Measurements from ENCODE around the gene BLOC1S5.

Gene BLOC1S5

GRCh38 chr6:8077991-8078390, 13.8 kb upstream of the BLOC1S5 start:
- Histone ChIP-seq H3K27me3 (ENCODE audit: control insufficient read depth, insufficient read depth, low read length) (no peaks in the 10 kb centered on the region), H3K36me3 (ENCODE audit: insufficient read depth, low read length) (no peaks in the 10 kb centered on the region), H3K4me1 (ENCODE audit: control insufficient read depth, insufficient read depth, low read length) (peaks cover 31% of the 10 kb centered on the region), H3K9me3 (replicated peaks; ENCODE audit: low read length) (no peaks in the 10 kb centered on the region), H3K4me2 (ENCODE audit: low read length) (no peak overlapping the region), H3K4me3 (ENCODE audit: low read length) (no peak overlapping the region), H3K9ac (ENCODE audit: low read depth, low read length) (no peak overlapping the region)

- Histone ChIP-seq H3K9ac (ENCODE audit: low read depth, low read length) (no peak overlapping the region), H3K4me1 (ENCODE audit: control insufficient read depth, insufficient read depth, low read length) (peaks cover 12% of the 10 kb centered on the region), H3K4me3 (ENCODE audit: low read length) (no peak overlapping the region), H3K9me3 (replicated peaks; ENCODE audit: low read length) (no peaks in the 10 kb centered on the region), H3K4me2 (ENCODE audit: low read length) (no peak overlapping the region), H3K36me3 (ENCODE audit: insufficient read depth, low read length) (no peaks in the 10 kb centered on the region), H3K27me3 (ENCODE audit: control insufficient read depth, insufficient read depth, low read length) (no peaks in the 10 kb centered on the region)
These were observed 11.5 kb upstream of the BLOC1S5 start for GRCh38 chr6:8075704-8076103.

DNA sequence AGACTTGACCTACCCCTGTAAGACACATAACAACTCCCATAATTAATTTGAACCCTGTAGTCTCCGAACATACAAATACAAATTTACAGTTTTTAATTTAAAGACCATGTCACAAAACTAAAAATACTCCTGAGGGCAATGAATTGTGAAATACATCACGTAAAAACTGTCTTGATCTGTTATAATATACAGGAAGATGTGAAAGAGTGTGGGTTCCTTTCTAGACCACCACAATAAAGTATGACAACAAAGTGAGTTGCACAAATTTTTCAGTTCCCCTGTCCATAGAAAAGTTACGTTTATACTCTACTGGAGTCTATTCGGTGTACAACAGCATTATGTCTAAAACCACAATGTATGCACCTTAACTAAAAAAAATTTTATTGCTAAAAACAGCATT, 11.0 kb upstream of the BLOC1S5 start:
- no peaks in the 10 kb centered on the region for H3K27me3 ChIP-seq (ENCODE audit: control insufficient read depth, insufficient read depth, low read length)
- no peak overlapping the region for H3K4me2 ChIP-seq (ENCODE audit: low read length)
- H3K9ac ChIP-seq (ENCODE audit: low read depth, low read length), result no peak overlapping the region
- H3K9me3 ChIP-seq (replicated peaks; ENCODE audit: low read length), result no peaks in the 10 kb centered on the region
- H3K4me3 ChIP-seq (ENCODE audit: low read length), result no peak overlapping the region
- H3K4me1 ChIP-seq (ENCODE audit: control insufficient read depth, insufficient read depth, low read length), result peaks cover 8% of the 10 kb centered on the region
- no peaks in the 10 kb centered on the region for H3K36me3 ChIP-seq (ENCODE audit: insufficient read depth, low read length)

DNA sequence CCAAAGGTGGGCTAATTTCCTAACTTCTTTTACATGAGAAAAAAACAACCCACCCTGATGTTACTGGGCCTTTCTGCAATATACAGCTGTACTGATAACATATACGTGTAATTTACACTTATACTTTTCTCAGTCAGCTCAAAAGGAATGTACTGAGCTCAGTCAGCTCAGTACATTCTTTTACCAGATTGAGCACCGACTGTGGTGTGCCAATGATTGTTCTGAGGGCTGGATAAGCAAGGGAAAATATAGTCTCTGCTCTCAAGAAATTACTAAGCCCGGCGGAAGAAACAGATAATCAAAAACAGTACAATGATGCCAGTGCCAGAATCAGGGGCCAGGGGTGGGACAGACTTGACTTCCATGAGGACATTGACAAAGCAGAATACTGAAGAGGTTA, 10.0 kb upstream of the BLOC1S5 start:
- no peaks in the 10 kb centered on the region for H3K36me3 ChIP-seq (ENCODE audit: insufficient read depth, low read length)
- H3K27me3 ChIP-seq (ENCODE audit: control insufficient read depth, insufficient read depth, low read length), result no peaks in the 10 kb centered on the region
- no peak overlapping the region for H3K4me2 ChIP-seq (ENCODE audit: low read length)
- no peaks in the 10 kb centered on the region for H3K4me1 ChIP-seq (ENCODE audit: control insufficient read depth, insufficient read depth, low read length)
- H3K9ac ChIP-seq (ENCODE audit: low read depth, low read length), result no peak overlapping the region
- H3K9me3 ChIP-seq (replicated peaks; ENCODE audit: low read length), result no peaks in the 10 kb centered on the region
- H3K4me3 ChIP-seq (ENCODE audit: low read length), result no peak overlapping the region

DNA sequence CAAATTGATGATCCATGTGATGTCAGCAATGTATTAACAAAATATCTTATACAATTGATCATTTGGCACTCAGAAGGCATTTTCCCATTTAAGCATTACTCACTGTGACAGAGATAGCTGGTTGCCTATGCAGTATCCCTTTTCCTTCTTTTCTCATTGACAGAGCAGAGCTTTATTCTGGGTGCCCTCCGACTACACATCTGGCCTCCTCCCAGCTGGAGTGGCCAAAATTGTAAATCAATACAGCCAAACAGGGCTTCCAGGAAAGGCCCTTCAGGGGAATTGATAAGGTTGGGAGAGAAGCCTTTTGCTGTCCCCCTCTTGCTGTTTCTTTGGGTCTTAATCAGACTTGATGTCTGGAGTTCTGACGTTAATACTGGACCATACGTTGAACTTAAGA, 9.6 kb upstream of the BLOC1S5 start:
- Histone ChIP-seq H3K9ac (ENCODE audit: low read depth, low read length) (no peak overlapping the region), H3K4me1 (ENCODE audit: control insufficient read depth, insufficient read depth, low read length) (no peaks in the 10 kb centered on the region), H3K27me3 (ENCODE audit: control insufficient read depth, insufficient read depth, low read length) (no peaks in the 10 kb centered on the region), H3K36me3 (ENCODE audit: insufficient read depth, low read length) (no peaks in the 10 kb centered on the region), H3K4me3 (ENCODE audit: low read length) (no peak overlapping the region), H3K4me2 (ENCODE audit: low read length) (no peak overlapping the region), H3K9me3 (replicated peaks; ENCODE audit: low read length) (no peaks in the 10 kb centered on the region)

- H3K4me2 ChIP-seq (ENCODE audit: low read length), result no peak overlapping the region
- H3K9me3 ChIP-seq (replicated peaks; ENCODE audit: low read length), result no peaks in the 10 kb centered on the region
- no peak overlapping the region for H3K9ac ChIP-seq (ENCODE audit: low read depth, low read length)
- no peaks in the 10 kb centered on the region for H3K36me3 ChIP-seq (ENCODE audit: insufficient read depth, low read length)
- H3K27me3 ChIP-seq (ENCODE audit: control insufficient read depth, insufficient read depth, low read length), result no peaks in the 10 kb centered on the region
- no peak overlapping the region for H3K4me3 ChIP-seq (ENCODE audit: low read length)
- H3K4me1 ChIP-seq (ENCODE audit: control insufficient read depth, insufficient read depth, low read length), result no peaks in the 10 kb centered on the region
These were observed 6.5 kb upstream of the BLOC1S5 start for GRCh38 chr6:8070718-8071117.

DNA sequence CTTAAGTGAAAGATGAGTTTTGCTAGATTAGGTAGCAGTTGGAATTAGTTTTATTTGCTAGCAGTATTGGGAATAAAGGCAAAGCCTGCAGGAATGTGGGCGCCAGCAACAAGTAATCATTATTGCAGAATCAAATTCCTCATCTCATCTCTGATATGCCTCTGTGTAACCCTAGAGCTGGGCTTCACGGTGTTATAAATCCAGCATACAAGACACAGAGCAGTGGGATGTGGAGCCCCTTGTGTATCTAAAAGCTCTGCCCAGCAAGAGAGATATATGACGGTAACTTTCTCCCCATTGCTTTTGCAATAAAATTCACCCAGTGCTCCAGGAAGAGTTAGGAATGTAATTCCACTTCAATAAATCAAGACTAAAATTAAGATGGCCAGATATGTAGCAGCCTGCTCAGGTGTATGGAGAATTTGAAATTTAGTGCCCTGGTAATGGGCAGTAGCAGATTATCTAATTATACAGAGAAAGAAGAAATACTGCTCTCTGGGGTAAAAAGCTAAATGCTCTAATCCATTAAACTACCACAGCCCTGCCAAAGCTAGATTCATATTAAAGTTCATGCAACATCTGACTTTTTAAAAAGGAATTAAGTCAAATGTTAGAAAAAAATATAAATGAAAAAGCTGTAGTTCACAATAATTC, 5.6 kb upstream of the BLOC1S5 start:
- Histone ChIP-seq H3K4me3 (ENCODE audit: low read length) (no peak overlapping the region), H3K4me2 (ENCODE audit: low read length) (no peak overlapping the region), H3K36me3 (ENCODE audit: insufficient read depth, low read length) (no peaks in the 10 kb centered on the region), H3K4me1 (ENCODE audit: control insufficient read depth, insufficient read depth, low read length) (peaks cover 1% of the 10 kb centered on the region), H3K9ac (ENCODE audit: low read depth, low read length) (no peak overlapping the region), H3K27me3 (ENCODE audit: control insufficient read depth, insufficient read depth, low read length) (no peaks in the 10 kb centered on the region), H3K9me3 (replicated peaks; ENCODE audit: low read length) (no peaks in the 10 kb centered on the region)

GRCh38 chr6:8069151-8069550, 5.0 kb upstream of the BLOC1S5 start:
- no peaks in the 10 kb centered on the region for H3K9me3 ChIP-seq (replicated peaks; ENCODE audit: low read length)
- H3K27me3 ChIP-seq (ENCODE audit: control insufficient read depth, insufficient read depth, low read length), result no peaks in the 10 kb centered on the region
- H3K9ac ChIP-seq (ENCODE audit: low read depth, low read length), result no peak overlapping the region
- no peaks in the 10 kb centered on the region for H3K36me3 ChIP-seq (ENCODE audit: insufficient read depth, low read length)
- H3K4me2 ChIP-seq (ENCODE audit: low read length), result no peak overlapping the region
- H3K4me3 ChIP-seq (ENCODE audit: low read length), result no peak overlapping the region
- peaks cover 5% of the 10 kb centered on the region for H3K4me1 ChIP-seq (ENCODE audit: control insufficient read depth, insufficient read depth, low read length)

DNA sequence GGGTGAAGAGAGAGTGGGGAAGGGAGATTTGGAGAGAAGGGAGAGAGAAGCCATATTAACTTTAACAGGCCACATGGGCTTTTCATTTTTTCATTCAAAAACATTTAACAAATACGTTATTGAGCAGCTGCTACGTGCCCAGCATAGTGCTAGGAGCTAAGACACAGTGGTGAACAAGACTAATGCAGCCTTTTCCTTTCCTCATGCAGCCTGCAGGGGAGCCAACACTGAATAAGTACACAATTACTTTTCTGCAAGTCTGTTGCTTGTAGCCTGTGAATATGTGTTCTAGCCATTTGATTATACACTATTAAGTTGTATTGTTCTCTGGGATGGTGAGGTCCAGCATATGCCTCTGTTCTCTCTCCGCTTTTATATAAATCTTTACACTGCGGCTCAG, 1.9 kb upstream of the BLOC1S5 start:
- Histone ChIP-seq H3K4me1 (ENCODE audit: control insufficient read depth, insufficient read depth, low read length) (peaks cover 5% of the 10 kb centered on the region), H3K9me3 (replicated peaks; ENCODE audit: low read length) (no peaks in the 10 kb centered on the region), H3K36me3 (ENCODE audit: insufficient read depth, low read length) (peaks cover 6% of the 10 kb centered on the region), H3K4me2 (ENCODE audit: low read length) (no peak overlapping the region), H3K4me3 (ENCODE audit: low read length) (no peak overlapping the region), H3K9ac (ENCODE audit: low read depth, low read length) (no peak overlapping the region), H3K27me3 (ENCODE audit: control insufficient read depth, insufficient read depth, low read length) (no peaks in the 10 kb centered on the region)

GRCh38 chr6:8065519-8065911, 1.3 kb upstream of the BLOC1S5 start:
- Histone ChIP-seq H3K9me3 (replicated peaks; ENCODE audit: low read length) (no peaks in the 10 kb centered on the region), H3K4me2 (ENCODE audit: low read length) (no peak overlapping the region), H3K4me3 (ENCODE audit: low read length) (no peak overlapping the region), H3K4me1 (ENCODE audit: control insufficient read depth, insufficient read depth, low read length) (peaks cover 5% of the 10 kb centered on the region), H3K9ac (ENCODE audit: low read depth, low read length) (no peak overlapping the region), H3K27me3 (ENCODE audit: control insufficient read depth, insufficient read depth, low read length) (no peaks in the 10 kb centered on the region), H3K36me3 (ENCODE audit: insufficient read depth, low read length) (peaks cover 6% of the 10 kb centered on the region)

- Histone ChIP-seq H3K9ac (ENCODE audit: low read depth, low read length) (peak overlapping the region; percentile 93), H3K4me1 (ENCODE audit: control insufficient read depth, insufficient read depth, low read length) (peaks cover 5% of the 10 kb centered on the region), H3K4me2 (ENCODE audit: low read length) (peak overlapping the region; percentile 85), H3K4me3 (ENCODE audit: low read length) (peak overlapping the region; percentile 91), H3K9me3 (replicated peaks; ENCODE audit: low read length) (no peaks in the 10 kb centered on the region), H3K27me3 (ENCODE audit: control insufficient read depth, insufficient read depth, low read length) (no peaks in the 10 kb centered on the region), H3K36me3 (ENCODE audit: insufficient read depth, low read length) (peaks cover 6% of the 10 kb centered on the region)
These were observed 689 bp upstream of the BLOC1S5 start for GRCh38 chr6:8064638-8065518.

- Histone ChIP-seq H3K9ac (ENCODE audit: low read depth, low read length) (no peak overlapping the region), H3K9me3 (replicated peaks; ENCODE audit: low read length) (no peaks in the 10 kb centered on the region)
These were observed 2.5 kb downstream of the BLOC1S5 start for GRCh38 chr6:8061736-8062135.

More at GRCh38 chr6:8061736-8062135, 2.5 kb downstream of the BLOC1S5 start:
- H3K36me3 ChIP-seq (ENCODE audit: insufficient read depth, low read length), result peaks cover 9% of the 10 kb centered on the region
- no peak overlapping the region for H3K4me2 ChIP-seq (ENCODE audit: low read length)
- H3K27me3 ChIP-seq (ENCODE audit: control insufficient read depth, insufficient read depth, low read length), result no peaks in the 10 kb centered on the region
- H3K4me1 ChIP-seq (ENCODE audit: control insufficient read depth, insufficient read depth, low read length), result peaks cover 8% of the 10 kb centered on the region
- no peak overlapping the region for H3K4me3 ChIP-seq (ENCODE audit: low read length)

Data from skeletal muscle satellite cell (primary cell).